MCF 10A (cell line): Measurements from ENCODE around the gene PRSS27. TPM values are rescaled to one million over a fixed set of nuclear protein-coding genes. Genes with fewer than 3 reads are reported as not detected.

Experiments
- BruUV-seq: library from RNA; stranded (reverse); fragments of 400-500 nt; replicated peaks from 2 replicates; lab custom pipeline; 2021; lab: Mats Ljungman, UMichigan
- CTCF ChIA-PET: fragments of 300-600 bp; sonication (Branson Sonifier 250); formaldehyde crosslinking; extraction: SDS; loops from one replicate; lab custom pipeline; 2021; ENCODE audit warnings: antibody characterized with exemption, inconsistent platforms; lab: Yijun Ruan, JAX
- POLR2A ChIA-PET: fragments of 300-600, 350-650 bp; sonication (Branson Sonifier 250); formaldehyde crosslinking; extraction: SDS; loops from one replicate; lab custom pipeline; 2020; ENCODE audit warnings: antibody characterized with exemption, inconsistent platforms; lab: Yijun Ruan, JAX
- DNase-seq: peaks from one replicate; pipeline ENCODE4 v3.0.0-alpha.2; 2018; ENCODE audit not compliant: unreplicated experiment
- H3K27ac Mint-ChIP-seq: one replicate; pipeline ENCODE4 v1.8.0; 2022; ENCODE audit warnings: mild to moderate bottlenecking, low read depth, mixed read lengths; ENCODE audit not compliant: unreplicated experiment
- H3K27me3 Mint-ChIP-seq: one replicate; pipeline ENCODE4 v1.8.0; 2022; ENCODE audit warnings: mixed read lengths; ENCODE audit not compliant: insufficient read depth, unreplicated experiment
- H3K36me3 Mint-ChIP-seq: one replicate; pipeline ENCODE4 v1.8.0; 2022; ENCODE audit warnings: mild to moderate bottlenecking, moderate library complexity, mixed read lengths; ENCODE audit not compliant: insufficient read depth, unreplicated experiment
- H3K4me1 Mint-ChIP-seq: one replicate; pipeline ENCODE4 v1.8.0; 2022; ENCODE audit warnings: mixed read lengths; ENCODE audit not compliant: insufficient read depth, unreplicated experiment
- H3K4me3 Mint-ChIP-seq: one replicate; pipeline ENCODE4 v1.8.0; 2022; ENCODE audit warnings: mild to moderate bottlenecking, moderate library complexity, mixed read lengths; ENCODE audit not compliant: unreplicated experiment
- H3K9me3 Mint-ChIP-seq: one replicate; pipeline ENCODE4 v1.8.0; 2022; ENCODE audit warnings: mixed read lengths; ENCODE audit not compliant: unreplicated experiment
- CTCF ChIP-seq: fragments of 200-600 bp; IDR thresholded peaks from one replicate; pipeline ENCODE4 v1.8.0; 2022; ENCODE audit warnings: antibody characterized with exemption, mild to moderate bottlenecking; ENCODE audit not compliant: unreplicated experiment
- intact Hi-C: fragments of 100-400 bp; cut with micrococcal nuclease; formaldehyde crosslinking; loops from 2 replicates; pipeline ENCODE4 v1.14.1; 2022
- total RNA-seq: library from RNA; stranded (reverse); gene quantifications from 2 replicates; pipeline ENCODE4 v1.2.3, GENCODE V29; 2022

The PRSS27 gene
- total RNA-seq, 1 experiment from 2014 or later, result 5.8 TPM

GRCh38 chr16:2752850-2753732 lies 33.1 kb upstream of the PRSS27 start:
- ChIA-PET POLR2A (interaction anchor here (0.6 to 6.4 kb wide), 32 partner anchors 9 to 1075 kb away, joined by 3 to 190 read pairs (median 4); partner anchors contain the start of genes ELOB, FLYWCH1, FLYWCH2 and KCTD5), CTCF (interaction anchor here (0.6 to 3.4 kb wide), 7 partner anchors 13 to 115 kb away, joined by 3 to 15 read pairs (median 4); no protein-coding TSS in a partner anchor)
- peak overlapping the region; percentile 89 for H3K4me3 Mint-ChIP-seq
- H3K4me1 Mint-ChIP-seq, result peaks cover 44% of the 10 kb centered on the region
- H3K9me3 Mint-ChIP-seq, result no peaks in the 10 kb centered on the region
- intact Hi-C loops, result loop anchor here (2.0 kb wide), 1 partner anchor 16 kb away; no protein-coding TSS in a partner anchor
- BruUV-seq, result no TSS peak
- no peaks in the 10 kb centered on the region for H3K27me3 Mint-ChIP-seq
- no peak for TF ChIP-seq CTCF
- H3K27ac Mint-ChIP-seq, result peak overlapping the region; percentile 99
- peaks cover 67% of the 10 kb centered on the region for H3K36me3 Mint-ChIP-seq
- DNase-seq, result peak; percentile 74

GRCh38 chr16:2752035-2752849 lies 32.2 kb upstream of the PRSS27 start, which contains the start of gene SRRM2:
TSS of gene SRRM2 (plus strand) at chr16:2752638. CDS start at chr16:2756365, 3,727 bp downstream.
- peak within 1 kb of the TSS; percentile 99 for H3K27ac Mint-ChIP-seq
- intact Hi-C loops, result loop anchor here (2.0 kb wide), 1 partner anchor 17 kb away; no protein-coding TSS in a partner anchor

GRCh38 chr16:2751577-2752034 lies 31.6 kb upstream of the PRSS27 start:
- Mint-ChIP-seq H3K4me3 (peak overlapping the region; percentile 89), H3K9me3 (no peaks in the 10 kb centered on the region), H3K36me3 (peaks cover 52% of the 10 kb centered on the region), H3K27ac (peak overlapping the region; percentile 99), H3K4me1 (peaks cover 29% of the 10 kb centered on the region), H3K27me3 (no peaks in the 10 kb centered on the region)
- intact Hi-C loops, result loop anchor here (2.0 kb wide), 1 partner anchor 17 kb away; no protein-coding TSS in a partner anchor
- CTCF ChIA-PET, result interaction anchor here (1.8 to 3.4 kb wide), 2 partner anchors 12 to 18 kb away, joined by 4 to 15 read pairs; no protein-coding TSS in a partner anchor
- POLR2A ChIA-PET, result interaction anchor here (0.6 to 6.4 kb wide), 13 partner anchors 11 to 269 kb away, joined by 3 to 190 read pairs (median 7); partner anchors contain the start of genes ELOB, FLYWCH1, FLYWCH2 and KCTD5
- TSS peak; percentile 81 for BruUV-seq
- DNase-seq, result no peak
- no peak for TF ChIP-seq CTCF

More at GRCh38 chr16:2752035-2752849, 32.2 kb upstream of the PRSS27 start, which contains the start of gene SRRM2:
- CTCF ChIA-PET, result interaction anchor here (0.6 to 3.4 kb wide), 4 partner anchors 13 to 102 kb away, joined by 3 to 15 read pairs (median 4); no protein-coding TSS in a partner anchor
- H3K9me3 Mint-ChIP-seq, result no peaks in the 10 kb centered on the region
- H3K4me3 Mint-ChIP-seq, result peak within 1 kb of the TSS; percentile 89
- TF ChIP-seq CTCF, result no peak
- peak; percentile 95 for DNase-seq
- H3K36me3 Mint-ChIP-seq, result peaks cover 59% of the 10 kb centered on the region
- POLR2A ChIA-PET, result interaction anchor here (0.6 to 6.4 kb wide), 31 partner anchors 10 to 1075 kb away, joined by 3 to 190 read pairs (median 5); partner anchors contain the start of genes ELOB, FLYWCH1, FLYWCH2 and KCTD5
- peaks cover 35% of the 10 kb centered on the region for H3K4me1 Mint-ChIP-seq
- BruUV-seq, result no TSS peak
- H3K27me3 Mint-ChIP-seq, result no peaks in the 10 kb centered on the region
